Amniotic stem cell (primary cell): ENCODE results near the gene NPS.

ENCODE experiments used
- DNase-seq: peaks from one replicate; lab custom pipeline; 2025; lab: John Stamatoyannopoulos, UW

The NPS gene

DNA sequence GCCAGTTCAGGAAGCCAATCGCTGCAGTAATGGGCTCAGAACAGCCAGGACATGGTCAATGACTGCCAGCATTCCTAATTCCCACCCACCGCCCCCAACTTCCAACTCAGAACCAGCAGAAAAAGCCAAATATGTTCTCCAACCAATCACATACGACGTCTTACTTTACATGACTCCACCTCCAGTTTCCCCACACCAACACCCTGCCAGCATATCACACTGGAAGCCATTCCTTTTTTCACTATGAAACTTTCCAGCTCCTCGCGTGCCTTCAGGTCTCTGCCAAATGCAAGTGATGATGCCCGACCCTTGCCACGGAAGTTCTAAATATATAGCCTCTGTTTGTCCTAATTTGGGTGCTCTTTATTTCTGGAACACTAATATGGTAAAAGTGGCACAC is 12.5 kb downstream of the NPS start:
- no peak for DNase-seq

DNA sequence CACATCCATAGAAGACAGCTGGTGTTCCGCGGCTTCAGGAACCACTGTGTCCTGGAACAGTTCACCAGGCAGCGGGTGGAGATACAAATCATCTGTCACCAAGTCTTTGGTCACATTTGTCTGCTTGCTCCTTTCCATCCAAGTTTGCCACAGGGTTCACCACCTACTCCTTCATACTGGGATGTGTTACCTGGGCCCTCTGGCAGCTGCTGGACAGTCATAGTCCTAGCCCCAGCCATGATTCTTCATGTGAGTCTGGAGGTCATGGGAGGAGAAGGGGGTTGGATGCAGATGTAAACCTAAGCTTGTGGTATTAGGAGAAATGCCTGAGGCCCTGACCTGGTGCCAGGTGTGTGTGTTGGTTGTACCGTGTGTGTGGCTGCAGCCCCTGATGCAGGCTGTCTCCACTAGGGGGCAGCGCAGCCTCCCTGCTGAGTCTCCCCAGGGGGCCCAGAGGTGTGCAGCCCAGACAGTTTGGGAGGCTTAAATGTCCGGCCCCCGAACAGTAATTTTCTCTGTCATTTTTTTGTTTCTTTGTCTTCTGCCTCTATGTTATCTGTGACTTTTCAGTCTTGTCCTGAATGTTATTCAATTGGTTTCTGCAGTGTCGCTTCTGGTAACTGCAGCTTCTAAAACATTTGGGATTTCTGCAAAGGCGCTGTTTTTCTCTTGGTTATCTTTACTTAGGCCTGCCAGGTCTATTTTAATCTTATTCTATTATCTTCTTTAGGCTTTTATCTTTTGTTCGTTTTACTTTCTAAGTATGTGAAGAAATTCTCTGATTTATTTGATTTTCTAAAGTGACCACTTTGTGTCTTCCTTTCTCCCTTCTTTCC is 14.8 kb downstream of the NPS start:
- no peak for DNase-seq

DNA sequence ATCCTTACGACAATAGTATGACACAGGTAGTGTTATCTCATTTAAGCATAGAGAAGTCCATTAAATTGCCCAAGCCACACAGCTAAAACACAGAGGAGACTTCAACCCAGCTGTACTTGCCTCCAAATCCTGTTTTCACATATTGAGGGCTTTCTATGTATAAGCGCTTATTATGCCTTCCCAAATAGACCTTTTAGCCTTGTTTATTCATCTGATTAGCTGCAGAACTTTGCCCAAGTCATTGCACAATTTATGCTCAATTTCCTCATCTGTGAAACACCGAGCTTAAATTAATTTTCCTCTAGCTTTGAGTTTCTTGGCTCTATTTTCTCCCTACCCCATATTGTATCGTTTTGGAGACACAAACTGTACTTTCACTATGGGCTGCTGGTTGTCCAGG is 15.5 kb downstream of the NPS start:
- no peak for DNase-seq

DNA sequence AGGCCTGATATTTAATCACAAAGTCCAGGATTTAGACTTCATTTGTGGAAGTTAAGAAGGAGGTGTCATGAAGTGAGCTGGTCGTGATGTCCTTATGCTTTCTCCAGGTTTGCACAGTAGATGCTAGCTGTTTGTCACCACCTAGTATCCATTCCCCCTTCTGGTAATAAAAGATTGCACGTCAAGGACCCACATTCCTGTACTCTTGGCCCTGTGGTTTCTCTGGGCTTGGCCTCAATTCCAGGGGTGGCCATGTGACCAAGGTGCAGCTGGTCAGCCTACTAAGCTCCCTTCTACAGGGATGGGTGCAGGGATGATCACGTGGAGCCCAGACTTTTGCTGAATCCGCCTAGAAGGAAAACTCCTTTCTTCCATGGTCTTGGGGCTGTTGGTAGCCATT is 16.5 kb downstream of the NPS start:
- no peak for DNase-seq

DNA sequence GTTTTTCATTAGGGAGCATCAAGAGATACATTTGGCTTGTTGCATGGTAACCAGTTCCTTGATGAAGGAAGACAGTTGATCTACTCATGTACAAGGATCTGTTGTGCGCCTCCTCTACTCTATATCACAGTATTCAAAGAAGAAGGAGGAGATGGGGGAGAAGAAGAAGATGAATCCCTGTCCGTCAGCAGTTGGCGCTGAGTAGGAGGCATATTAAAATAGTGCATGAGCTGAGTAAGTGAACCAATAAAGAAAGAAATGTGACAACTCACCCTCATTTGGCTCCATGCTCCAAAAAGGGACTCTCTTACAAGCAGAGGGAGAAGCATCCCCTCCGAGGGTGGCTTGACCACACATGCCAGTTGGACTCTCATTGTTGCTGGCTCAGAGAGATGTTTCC is 20.1 kb downstream of the NPS start:
- DNase-seq = no peak

DNA sequence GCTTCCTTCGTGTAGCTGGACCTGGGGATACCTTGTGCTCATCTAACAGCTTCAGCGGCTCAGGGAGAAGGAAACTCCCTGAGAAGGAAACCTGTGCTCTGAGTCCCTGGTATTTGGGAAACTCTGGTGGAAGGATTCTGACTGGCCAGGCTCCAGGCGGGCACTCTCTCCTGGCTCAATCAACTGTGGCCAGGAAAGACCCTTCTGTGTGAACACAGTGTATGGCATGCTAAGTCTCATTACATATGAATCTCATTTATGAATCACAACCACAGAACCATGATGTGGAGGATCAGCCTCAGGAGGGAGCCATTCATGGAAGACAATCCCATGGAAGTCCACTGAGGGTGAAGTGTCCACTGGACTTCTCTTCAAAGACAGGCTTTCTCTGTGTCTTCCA is 20.9 kb downstream of the NPS start:
- no peak for DNase-seq

DNA sequence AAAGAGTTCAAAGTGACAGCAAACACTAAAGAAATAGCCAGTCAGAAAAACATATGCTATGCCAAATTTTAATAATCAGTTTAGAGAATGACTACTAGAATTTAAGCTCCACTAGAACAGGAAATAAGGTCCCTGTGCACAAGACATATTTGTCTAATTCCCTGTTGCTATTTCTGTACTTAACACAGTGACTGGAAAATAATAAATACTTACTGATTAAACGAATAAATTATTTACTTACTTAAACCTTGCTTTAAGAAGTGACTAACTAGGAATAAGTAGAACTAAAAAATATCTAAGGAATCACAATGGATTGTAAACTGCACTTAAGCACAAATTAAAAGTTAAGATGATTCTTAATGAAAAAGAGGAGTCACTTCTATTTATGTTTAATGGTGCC is 22.3 kb downstream of the NPS start:
- DNase-seq = no peak

DNA sequence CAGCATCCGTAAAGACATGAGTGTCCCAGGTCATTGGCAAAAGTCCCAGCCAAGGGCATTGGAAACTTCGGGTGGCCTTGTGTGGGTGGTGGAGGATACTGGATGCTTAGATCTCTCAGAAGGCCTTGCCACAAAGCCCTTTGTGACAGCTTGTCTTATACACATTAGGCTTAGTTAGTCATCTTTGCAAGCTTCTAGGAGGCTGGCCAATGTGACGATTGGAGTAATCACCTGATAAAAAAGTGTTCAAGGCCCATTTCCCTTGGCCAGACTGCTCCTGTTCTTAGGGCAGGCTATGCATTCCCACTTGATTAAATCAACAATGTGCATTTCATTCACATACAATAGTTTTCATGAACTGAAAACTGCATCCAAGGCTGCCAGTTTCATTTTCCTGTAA is 26.9 kb downstream of the NPS start:
- DNase-seq = no peak

DNA sequence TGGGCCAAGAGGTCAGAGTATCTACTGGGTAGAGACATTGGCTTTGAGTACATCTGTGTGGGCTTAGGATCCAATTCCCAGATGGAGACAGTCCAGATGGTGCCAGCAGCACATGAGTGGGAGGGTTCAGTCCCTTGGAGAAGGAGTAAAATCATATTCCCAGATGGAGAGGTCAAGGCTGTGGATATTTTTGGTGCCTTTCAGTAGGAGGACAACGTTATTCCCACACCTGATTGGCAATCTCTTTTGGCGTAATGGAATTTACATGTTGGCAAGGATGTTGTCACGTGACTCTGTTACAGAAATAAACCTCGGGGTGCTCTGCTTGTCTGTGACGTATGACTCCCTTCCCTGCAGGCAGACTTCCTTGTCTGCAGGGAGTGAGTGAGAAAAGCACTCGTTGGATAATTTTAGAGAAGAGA is 27.6 kb downstream of the NPS start:
- DNase-seq = no peak

DNA sequence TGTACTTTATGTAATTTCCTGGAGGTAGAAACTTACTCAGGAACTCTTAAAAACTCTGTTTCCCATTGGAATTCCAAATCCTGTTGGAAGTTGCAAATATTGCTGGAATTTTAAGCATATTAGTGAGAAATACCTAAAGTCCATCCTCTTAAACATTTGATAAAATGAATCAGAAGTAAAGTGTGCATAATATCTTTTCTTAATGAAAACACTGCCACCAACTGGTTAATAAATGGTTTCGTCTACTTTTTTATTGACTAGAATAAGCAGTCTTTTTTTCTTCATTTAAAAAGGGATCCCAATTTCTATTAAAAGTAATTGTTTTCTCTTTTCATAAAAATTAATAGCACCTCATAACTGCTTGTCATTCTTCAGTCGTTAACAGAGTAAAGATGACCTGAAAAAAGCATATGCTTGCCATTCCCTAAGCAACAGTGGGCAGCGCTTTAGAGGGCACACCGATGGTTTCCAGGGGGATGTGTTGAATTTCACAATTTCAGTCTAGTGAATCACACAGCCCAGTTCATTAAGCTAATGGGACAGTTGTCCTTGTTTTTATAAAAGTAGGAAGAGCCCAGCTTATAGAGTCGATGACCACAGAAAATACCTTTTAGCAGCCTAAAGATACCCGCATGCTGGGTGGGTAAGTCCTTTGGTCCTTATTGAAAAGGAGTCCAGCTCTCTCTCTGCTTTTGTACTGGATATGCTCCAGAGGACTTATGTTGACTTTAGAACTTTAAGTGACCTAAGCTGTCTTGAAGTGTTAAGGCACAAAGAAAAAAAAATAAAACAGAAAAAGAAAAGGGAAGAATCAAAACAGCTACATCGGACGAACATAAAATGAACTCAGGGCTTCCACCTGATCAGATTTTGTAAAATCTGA is 28.5 kb downstream of the NPS start:
- no peak for DNase-seq

DNA sequence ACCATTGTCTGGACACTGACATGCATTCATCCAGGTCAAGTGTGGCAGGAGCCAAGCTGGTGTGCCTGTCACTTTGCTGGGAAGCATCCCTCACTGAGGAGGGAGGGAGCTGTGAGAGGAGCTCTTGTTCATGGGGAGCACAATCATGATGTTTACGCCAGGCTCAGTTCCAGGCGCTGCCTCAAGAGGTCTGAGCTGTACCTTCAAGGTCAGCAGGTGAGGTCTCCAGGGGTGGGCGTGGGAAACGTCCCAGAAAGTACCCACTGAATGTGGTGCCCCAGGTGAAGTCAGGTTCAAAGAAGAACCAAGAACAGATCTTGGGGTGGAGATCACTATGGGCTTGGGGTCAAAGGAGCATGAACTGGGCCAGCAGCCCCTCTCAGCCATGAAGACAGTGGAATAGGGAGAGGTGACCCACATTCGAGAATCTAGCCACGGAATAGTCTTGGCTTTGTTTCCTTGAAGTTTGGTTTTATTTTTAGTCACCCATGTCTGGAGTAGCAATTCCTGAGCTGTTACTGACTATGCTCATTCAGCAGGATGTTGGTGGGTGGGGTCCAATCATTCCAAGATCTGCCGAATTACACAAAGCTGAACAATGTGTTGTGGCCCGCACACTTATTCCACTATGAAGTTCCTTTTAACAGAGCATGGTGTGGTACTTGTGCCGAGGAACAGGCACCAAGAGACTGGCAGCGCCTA is 29.3 kb downstream of the NPS start:
- no peak for DNase-seq

DNA sequence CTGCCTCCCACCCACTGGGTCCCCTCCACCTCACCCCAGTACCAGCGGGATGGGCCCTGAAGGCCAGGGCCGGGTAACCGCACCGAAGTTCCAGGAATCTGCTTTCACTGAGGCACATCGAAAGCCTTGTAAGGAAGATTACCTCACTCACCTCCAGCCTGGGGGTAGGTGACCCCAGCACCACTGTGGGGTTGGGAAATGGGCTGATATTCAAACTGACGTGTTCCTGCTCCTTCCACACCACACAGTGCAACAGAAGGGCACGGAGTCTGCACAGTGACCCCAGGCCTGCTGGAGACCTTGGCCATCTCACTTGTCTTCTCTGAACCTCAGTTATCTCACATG is 29.8 kb downstream of the NPS start:
- no peak for DNase-seq

DNA sequence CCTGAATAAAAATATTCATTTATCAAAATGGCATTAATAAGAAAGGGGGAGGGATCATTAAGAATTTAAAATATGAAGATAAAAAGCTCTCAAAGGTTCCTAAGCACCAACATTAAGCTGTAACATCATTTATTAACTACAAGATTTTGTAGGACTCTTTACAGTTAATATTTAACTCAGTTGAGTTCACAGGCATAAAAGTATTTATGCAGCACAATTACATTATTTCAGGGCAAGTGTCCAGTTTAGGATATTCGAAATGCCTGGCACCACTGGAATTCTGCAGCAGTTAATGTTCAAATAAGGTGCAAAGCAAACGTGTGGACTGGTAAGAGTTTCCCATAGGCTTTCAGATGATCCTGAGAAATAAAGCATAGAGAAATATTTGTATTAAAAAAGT is 30.5 kb downstream of the NPS start:
- DNase-seq = no peak

DNA sequence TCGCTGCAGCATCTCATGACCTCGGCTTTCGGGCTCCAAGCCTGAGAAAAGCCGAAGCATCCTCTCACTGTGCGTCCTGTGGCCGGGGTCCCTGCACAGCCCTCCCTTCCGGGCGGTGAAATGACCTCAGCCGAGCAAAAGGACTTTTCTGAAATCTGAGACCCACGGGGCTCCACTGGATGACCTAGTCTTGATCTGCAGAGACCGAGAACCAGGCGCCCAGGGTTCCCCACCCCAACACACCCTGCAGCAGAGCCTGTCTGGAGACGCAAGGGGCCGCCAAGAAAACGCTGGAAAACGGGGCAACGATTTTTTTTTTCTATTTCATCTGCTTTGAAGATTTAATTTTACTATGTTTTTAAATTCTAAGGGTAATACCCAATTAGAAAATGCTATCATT is 31.7 kb downstream of the NPS start:
- DNase-seq = no peak

DNA sequence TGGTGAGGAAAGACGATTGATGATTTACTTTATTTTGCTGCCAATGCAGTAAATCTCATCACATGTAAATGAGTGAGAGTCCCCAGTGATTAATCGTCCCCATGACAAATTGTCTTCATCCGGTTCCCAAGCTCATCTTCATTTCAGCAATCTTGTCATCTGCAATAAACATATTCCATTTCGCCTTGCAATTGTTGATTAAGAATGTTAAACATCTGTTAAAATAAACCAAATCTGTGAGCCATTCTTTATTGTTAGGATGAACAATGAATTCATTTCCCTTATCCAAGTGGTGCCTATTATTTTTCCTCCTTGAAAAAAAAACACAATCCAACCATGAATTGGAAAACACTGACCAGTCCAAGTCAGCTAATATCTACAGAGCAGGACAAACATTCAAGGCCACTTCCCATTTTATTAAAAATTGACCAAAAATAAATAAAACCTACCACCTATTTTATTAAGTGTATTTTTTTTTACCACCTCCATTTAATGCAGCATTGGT is 36.5 kb downstream of the NPS start:
- no peak for DNase-seq

DNA sequence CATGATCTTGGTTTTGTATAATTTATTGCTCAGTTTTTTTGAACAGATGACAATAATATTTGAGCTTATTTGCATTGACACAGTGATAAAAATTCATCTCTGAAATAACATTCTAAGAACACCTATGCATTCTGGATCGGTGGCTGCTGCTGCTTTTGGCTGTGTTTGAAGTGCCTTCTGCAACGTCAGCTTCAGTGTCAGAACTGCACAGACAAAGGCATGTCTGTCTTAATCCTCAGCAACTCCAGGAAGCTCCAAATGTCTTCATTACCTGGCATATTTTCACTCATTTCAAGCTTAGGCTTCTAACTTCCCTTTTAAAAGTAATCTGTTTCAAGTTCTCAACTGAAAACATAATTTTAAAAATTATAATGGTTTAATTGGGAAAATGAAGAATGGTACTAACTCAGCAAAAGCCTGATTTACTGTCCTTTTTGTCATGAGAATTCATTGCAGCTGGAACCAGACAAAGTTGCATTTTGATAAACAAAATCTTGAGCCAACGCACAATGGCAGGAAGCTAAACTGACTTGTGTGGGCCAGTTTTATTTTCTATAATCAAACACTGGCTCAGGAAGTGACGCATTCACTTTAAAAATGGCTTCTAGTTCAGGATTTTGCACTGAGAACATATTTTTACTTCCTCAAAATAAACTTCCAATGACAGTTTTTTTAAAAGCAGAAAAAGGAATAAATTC is 38.7 kb downstream of the NPS start:
- no peak for DNase-seq

DNA sequence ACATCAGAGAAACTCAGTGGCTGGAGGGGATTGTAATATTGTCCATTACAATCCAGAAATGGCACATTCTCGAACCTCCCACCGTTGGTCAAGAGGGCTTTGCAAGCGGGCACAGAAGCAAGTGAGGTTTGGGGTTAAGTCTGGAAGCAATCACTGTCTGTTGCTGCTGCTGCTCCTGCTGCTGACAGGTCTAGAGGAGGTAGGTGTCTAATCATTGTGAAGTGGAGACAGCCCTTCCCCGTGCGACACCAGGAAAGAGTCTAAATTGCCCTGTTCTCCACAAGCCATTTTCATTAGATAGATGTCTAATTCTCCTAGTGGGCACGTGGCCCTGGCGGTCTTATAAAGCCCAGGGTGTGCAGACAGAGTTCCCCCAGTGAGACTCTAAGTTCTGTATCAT is 43.5 kb downstream of the NPS start:
- DNase-seq = no peak

DNA sequence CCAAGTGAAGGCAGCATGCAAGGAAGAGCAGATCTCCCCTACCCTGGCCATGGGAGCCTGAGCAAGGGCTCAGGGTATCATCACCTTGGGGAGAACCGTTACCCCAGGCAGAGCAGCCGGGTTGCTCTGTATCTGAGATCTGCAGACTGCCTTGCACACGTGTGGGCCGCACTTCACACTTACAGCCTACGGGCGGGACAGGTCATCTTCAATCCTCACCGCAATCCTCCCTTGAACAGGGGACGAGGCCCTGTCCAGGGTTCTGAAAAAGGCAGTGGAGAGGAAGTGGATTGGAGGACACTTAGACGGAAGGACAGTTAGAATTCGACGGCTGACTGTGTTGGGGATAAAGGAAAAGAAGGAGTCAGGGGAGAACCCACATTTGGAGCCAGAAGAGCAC is 51.4 kb downstream of the NPS start:
- DNase-seq = no peak
